Right lobe of liver (tissue), 4 donors: ENCODE measurements around the gene OR51B4.
"Not testable (repeated sequence)": the region's sequence is repeated elsewhere in the genome, so short reads cannot be mapped to it uniquely, and the experiment has no call there.

Experiments used
- POLR2A ChIP-seq: fragments of 450-650 bp; IDR thresholded peaks from one replicate; pipeline ENCODE4 v1.6.1; 2017; ENCODE audit warnings: antibody characterized with exemption, mild to moderate bottlenecking
- TF ChIP-seq, protein P1 (sequence below), 4 donors: fragments of 200-600 bp in 3 of 4; fragments of 450-650 bp in 1 of 4; IDR thresholded peaks; one replicate each; pipeline versions ENCODE4 v1.5.1 to v1.8.0; 2016 to 2022; ENCODE audit warnings: antibody characterized with exemption in 4 of 4, mild to moderate bottlenecking in 2 of 4
- donor health status: DM: no; HTN: no; CAD: no.
- donor health status: DM: no; HTN: no; CAD: no.
- donor health status: DM: no; HTN: yes; CAD: no.

DNA sequence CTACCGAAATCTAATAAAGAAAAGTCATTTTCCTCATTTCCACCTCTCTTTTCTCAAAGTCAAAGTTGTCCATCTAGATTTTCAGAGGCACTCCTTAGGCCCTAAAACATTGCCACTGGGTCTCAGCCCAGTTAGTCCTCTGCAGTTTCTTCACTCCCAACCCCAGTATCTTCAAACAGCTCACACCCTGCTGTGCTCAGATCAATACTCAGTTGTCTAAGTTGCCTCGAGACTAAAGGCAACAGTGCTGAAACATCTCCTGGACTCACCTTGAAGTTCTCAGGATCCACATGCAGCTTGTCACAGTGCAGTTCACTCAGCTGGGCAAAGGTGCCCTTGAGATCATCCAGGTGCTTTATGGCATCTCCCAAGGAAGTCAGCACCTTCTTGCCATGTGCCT is 47.7 kb downstream of the OR51B4 start:
- TF ChIP-seq, protein P1, sequence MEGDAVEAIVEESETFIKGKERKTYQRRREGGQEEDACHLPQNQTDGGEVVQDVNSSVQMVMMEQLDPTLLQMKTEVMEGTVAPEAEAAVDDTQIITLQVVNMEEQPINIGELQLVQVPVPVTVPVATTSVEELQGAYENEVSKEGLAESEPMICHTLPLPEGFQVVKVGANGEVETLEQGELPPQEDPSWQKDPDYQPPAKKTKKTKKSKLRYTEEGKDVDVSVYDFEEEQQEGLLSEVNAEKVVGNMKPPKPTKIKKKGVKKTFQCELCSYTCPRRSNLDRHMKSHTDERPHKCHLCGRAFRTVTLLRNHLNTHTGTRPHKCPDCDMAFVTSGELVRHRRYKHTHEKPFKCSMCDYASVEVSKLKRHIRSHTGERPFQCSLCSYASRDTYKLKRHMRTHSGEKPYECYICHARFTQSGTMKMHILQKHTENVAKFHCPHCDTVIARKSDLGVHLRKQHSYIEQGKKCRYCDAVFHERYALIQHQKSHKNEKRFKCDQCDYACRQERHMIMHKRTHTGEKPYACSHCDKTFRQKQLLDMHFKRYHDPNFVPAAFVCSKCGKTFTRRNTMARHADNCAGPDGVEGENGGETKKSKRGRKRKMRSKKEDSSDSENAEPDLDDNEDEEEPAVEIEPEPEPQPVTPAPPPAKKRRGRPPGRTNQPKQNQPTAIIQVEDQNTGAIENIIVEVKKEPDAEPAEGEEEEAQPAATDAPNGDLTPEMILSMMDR (IDR thresholded peaks at IDR 0.05): not testable (repeated sequence)
- not testable (repeated sequence) for TF ChIP-seq POLR2A
